Activated effector memory CD4-positive, alpha-beta T cell treated with anti-CD3 and anti-CD28 coated beads, Interleukin-2, amount 50 U/mL, for 16 hours (primary cell): Measurements from ENCODE around the gene NFKB1.

Source experiments
- DNase-seq: peaks from one replicate; pipeline ENCODE4 v3.0.0-alpha.2; 2020

The NFKB1 gene

DNA sequence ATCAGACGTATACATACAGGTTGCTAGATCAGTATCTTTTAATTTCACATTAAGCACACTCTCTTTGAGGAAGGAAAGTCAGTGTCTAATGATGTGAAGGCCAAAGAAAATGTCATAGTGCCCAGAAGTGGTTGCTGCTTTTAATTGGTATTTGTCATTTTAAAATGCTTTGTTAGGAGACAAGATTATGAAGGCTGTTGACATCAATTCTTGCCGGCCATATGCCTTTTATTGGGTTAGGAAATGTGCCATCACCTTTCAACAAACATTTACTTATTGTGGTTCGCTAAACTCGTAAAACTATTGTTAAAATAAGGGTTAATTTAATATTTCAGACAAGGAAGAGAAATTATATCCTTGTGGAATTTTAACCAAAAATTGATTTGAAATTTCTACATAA, 32.2 kb downstream of the NFKB1 start:
- DNase-seq = no peak

DNA sequence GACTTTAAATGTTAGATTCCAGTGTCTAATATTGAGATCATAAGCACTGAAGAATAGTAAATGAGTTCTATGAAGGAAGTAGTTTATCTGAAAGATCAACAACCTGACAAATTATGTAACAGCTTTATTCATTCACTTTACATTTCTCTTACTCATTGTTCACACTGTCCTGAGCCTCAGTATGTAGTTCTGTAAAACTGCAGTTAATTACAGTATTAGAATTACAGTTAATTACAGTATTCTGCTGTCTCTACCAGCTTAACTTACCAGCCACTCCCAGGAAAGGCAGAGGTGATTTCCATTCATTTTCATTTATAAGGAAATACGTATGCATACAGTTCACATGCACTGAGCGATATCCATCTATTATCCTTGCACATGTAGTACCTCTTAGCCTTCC, 32.7 kb downstream of the NFKB1 start:
- no peak for DNase-seq

DNA sequence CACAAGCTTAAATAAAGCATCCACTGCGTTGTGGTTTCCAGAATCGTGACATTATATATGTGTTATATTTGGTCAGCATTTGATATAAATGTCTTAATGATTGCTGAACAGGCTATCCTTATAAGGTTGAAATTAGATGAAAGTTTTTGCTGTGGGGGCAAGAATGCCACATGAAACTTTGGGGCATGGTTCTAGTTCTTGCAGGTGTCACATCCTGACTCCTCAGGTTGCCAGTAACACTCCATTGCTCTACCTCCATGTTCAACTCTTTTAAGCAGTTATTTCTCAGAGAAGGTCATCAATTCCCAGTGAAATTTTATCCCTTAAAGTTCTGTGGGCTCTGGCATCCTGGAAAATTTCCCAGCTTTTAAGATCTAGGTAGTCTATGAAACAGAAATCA, 33.7 kb downstream of the NFKB1 start:
- DNase-seq = no peak

DNA sequence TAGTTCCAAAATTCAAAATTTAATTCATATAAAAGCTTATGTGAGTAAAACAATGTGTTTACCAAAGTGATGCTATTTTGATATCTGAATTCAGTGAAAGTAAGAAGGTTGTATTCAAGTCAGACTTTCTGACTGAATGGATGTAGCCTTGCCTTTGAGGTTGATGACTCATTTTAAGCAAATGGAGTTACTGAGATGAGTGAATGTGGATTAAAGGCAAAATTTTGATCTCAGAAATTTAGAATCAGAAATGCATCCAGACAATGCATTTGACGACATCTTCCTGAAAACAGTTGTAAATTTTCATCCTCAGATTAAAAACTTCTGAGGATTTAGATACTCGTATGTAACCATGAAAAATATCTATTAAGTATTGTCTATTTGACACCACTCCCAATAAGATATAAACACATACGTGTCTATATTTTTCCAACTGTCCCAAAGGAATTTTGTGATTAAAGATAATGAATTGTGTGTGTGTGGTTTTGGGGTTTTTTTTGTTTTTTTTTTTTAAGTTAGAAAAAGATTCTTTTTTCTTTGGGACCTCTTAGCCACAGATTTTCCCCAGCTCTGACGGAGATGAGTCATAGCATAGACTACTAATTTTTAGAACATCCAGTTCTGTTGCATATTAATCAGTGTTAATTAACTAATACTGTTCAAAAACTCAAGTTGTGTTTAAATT, 34.4 kb downstream of the NFKB1 start:
- DNase-seq = no peak

DNA sequence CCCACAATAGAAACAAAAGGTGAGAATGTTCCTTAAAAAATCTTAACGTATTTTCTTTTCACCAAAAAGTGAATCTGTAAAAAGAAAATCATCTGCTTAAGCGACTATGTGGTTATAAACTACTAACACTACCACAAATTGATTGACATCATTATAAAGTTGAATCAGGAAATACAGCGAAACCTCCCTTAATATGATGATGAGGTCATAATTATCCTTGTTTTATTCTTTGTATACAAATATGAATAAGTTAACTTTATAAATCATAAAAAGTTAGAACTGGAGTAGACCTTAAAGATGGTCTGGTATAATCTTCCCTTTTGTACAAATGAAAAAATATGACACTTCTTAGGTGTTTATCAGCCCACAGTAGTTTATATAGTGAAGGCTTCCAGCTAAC, 35.6 kb downstream of the NFKB1 start:
- DNase-seq = no peak

DNA sequence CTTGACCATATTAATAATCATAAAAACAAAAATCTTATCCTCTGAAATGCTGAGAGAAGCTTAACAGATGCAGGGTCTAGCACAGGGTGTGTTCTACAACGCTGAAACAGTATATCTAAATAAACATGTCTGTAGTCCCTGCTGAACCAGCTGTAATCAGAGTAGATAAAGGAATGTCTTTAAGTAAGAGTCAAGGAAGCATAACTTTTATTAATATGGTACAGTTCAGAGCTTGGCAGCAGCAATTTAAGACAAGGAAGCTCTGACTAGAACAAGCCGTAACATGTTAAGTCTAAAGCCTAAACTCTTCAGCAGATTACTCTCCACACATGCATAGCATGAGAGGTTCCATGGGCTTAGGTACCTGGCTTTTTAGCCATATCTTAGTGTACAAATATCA, 36.1 kb downstream of the NFKB1 start:
- no peak for DNase-seq

DNA sequence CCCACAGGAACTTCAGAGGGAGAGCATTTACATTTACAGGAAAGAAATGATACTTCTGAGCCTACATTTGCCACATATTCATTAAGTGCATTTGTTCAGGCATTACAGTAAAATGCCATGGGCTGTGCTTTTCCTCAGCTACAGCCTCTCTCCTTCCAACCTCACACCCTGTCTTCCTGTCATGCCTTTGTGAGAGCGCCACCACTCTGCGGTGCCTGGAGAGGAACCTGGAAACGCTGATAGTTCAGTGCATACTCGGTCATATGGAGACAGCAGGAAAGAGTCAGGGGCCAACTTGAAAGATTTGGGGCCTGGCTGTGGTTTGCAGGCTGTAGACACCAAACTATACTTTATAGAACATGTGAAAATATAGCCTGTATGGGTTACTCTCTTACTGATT, 40.5 kb downstream of the NFKB1 start:
- DNase-seq = no peak

DNA sequence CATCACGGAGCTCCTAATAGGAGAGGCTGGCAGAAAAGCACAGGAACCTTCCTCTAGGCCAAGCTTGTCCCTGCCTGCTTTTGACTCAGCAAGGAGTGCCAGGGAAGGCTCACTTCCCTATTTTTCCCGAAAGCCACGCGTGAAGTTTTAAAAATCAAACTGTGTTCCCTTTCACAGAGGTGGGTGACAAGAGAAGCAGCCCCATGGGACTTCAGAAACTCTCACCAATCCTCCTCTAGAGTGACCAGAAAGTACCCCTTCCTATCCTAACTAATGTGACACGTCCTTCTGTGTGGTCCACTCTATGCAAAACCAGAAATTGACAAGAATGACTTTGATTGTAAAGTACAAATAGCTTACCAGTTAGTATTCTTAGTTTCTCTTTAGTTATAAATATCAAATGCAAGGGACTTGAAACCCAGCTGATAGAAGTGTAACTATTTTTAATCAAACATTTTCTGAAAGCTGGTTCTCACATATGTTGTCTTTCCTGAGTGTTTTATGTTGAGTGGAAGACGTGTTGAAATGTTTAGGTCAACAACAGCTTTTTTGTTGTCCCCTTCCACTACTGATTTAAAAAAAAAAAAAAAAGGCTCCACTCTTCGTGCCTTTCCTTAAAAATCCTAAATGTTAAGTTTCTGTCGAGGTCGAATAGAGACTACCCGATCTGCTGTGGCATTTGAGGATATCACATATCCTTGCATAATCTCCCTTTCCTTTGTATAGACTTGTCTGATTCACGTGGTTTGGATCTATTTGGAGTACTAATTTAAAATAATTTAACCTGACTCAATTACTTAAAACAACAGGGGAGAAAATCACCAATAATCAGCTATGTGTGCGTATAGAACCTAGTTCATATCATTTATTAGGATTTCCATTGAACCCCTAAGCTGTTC, 42.1 kb downstream of the NFKB1 start:
- DNase-seq = no peak

DNA sequence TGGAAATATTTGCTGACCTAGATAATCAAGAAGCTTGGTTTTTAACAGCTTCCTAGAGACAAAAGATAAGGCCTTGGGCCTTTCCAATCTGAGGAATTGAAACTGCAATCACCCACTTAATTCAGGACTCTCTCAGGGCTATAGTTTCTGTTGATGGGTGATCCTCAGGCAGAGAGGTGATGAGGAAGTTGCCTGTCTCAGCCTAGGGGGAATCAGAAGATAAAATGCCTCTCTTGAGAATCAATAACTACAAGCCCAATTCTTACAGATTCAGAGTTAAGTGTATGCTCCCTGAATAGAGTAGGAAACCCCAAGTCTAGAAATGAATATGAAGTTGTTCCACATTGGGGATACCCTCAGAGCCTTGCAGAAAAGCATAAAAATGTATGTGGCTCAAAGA, 45.5 kb downstream of the NFKB1 start:
- DNase-seq = no peak

DNA sequence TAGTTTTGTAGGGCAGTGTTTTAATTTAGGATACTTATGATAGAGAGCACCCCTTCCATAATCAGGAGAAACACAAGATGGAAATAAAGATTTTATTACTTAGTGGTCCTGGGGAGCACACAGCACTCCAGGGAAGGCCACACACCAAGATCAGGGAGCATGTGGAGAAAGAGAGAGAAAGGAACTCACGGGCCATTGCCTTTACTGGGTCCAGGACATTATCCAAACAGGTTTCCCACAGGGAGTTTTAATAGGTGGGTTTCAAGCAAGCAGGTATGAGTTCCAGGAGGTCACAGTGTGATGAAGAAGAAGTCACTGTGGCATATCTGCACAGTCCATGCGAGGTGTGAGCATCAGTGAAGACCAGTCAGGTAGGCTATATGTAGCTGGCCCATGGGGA, 46.8 kb downstream of the NFKB1 start:
- no peak for DNase-seq

DNA sequence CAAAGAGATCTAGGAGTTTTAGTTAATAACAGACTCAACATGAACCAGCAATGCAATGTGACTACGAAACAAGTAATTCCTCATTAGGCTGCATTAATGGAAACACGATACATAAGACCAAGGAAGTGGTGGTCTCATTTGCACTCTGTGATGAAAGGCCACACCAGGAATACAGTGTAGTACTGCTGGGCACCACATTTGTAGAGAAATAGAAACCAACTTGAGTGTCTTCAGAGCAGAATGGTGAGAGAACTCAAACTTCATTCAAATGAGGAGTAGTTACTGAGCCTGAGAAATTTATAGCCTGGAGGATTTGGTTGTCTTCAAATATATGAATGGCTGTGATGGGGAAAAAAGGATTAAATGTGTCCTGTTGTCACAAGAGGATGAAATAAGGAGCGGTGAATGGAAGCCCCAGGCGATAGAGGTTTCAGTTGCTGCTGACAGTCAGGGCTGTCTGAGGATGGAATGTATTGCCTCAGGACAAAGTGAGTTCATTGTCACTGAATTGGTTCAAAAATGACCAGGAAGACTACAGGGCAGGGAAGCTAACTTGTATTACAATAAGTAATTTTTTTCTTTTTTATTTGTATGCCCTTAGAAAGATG, 50.9 kb downstream of the NFKB1 start:
- DNase-seq = no peak

DNA sequence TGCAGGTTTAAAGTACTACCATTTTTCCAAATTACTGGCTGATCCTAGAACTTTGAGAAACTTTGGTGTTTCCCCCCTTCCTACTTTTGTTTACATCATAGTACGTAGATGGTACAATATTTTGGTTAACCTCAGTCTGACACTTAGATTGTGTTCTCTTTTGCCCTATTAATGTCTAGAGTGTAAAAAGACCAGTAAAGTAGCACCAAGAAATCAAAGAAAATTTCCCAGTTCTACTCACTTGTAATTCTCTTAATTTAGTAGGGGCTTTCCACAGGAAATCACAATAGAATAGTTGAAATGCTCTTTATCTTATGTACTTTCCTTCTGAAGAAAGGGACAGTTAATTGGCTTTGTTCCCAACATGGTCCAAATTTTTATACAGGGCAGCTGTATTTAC, 51.6 kb downstream of the NFKB1 start:
- no peak for DNase-seq

DNA sequence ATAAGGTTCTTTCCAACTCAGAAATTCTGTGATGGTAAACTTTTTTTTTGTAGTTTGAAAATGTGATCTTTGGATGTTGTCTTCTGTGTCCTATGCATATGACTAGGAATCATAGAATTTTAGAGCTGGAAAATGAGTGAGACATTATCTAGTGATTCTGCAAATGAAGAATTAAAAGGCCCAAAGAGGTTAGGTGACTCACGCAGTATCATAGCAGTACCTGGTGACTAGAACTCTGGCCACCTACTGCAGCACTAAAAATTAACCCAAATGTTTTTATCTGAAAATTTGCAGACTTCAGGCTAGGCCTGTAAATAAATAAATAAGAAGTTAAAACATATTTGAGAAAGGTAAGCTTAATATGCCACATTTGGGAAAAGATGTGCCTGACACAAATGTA, 52.8 kb downstream of the NFKB1 start:
- DNase-seq = no peak

DNA sequence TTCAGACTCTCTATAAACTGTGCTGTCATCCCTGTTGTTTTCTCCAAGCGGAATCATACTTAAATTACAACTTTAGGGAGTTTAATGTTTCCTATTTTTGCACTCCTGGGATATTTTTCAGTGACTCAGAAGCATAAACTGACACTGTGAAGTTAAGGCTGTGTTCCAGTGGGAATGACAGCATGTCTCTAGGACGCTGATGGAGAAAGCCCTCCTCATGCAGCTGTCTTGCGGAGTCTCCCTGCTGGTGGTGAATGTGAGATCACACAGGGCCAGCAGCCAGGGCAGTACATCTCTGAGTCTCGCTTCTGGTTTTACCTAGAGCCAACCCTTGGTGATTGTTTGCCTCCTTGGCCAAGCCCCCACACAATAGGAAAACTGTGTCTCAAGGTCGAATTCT, 53.3 kb downstream of the NFKB1 start:
- no peak for DNase-seq

DNA sequence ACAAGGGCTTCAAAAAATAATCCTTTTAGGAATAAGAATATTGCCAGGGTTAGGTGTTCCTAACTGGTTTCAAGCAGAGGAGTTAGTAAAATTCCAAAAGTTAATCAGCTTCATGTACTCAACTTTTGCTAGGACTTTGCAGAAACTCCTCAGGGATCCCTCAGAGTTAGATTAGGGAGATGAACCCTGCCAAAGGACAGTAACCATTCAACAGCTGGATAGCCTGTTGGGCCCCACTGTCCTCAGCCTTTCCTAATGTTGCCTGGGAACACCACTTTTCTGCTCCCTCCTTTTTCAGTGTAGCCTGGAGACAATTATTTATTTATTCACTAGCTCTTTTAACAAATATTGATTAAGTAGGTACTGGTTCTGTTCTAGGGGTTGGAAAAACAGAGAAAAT, 53.8 kb downstream of the NFKB1 start:
- no peak for DNase-seq

DNA sequence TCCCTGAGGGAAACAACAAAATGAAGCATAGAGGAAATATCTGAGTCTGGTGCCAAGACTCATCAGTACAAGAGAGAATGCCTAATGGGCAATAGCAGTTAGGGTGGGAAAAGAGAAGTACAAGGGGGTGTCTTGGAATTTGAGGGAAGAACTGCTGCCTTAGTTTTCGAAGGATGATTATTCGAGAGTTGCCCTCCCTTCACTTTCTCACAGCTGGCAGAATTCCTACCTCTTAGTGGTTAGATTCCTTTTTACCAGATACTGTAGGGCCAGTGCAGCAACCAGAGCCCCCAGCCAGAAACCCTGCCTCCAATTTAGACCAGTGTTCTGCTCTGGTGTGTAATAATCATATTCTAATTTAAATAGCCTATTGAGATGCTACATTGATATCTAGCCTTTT, 56.5 kb downstream of the NFKB1 start:
- DNase-seq = no peak

DNA sequence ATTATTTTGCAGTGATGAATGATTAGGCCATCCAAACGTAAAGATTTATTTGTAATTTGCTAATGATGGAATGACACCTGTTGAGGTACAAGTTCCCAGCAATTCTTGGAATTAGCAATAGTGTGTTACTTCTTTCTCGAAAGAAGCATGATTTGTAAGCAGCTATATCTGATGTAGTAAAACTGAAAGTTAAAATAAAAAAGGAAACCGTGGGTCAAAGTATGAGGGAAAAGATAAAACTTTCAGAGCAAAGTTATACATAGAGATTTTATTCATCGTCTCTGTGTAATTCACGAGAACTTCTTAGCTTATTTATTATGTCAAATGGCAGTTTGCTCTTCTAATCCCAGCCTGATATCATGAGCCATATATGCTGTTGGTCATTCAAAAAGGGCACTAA, 59.0 kb downstream of the NFKB1 start:
- no peak for DNase-seq

DNA sequence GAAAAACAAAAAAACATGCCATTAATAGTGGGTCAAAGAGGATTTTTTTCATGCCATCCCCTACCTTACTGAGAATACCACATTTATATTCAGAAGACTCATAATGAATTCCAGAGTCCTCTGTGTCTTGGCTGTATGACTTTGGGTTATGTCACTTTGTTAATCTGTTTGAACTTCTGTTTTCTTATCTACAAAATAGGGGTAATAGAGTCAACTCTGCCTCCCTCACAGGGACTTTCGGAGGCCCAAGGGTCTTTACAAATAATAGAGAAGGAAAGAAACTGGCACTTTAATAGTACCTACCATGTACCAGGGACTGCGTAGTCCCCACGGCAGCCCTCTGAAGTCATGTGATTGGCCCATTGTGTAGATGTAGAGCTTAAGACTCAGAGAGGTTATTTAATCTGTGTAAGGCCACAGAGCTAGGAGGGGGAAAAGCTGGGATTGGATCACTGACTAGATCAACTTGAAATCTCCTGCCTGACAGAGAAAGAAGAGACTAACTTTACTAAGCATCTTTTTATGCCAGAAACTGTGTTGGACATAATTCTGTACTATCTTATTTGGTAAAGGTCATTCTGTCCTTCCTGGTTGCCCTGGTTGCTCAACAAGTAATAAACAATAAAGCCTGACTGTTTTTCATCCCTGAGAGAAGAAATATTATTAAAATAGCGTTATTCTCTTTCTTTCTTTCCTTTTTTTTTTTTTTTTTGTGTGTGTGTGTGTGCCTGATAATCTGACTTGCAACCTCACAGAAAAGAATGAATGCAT, 59.6 kb downstream of the NFKB1 start:
- DNase-seq = no peak

DNA sequence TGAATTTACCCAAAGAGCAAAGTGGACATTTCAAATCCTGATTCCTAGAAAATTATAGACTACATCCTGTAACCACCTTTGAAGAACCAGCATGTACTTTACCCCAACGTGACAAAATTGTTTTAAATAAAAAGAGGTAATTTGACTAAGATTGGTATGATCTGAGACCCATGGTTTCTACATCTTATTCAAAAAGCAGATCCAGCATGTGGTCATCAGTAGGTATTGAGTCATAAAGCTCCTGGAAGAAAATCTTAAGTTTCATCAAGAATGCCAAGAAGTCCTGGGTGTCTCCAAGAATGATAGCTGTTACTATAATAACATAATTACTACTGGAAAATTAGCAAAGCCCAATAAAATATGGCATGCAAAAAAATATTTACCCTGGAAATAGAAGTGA, 61.8 kb downstream of the NFKB1 start:
- DNase-seq = no peak

DNA sequence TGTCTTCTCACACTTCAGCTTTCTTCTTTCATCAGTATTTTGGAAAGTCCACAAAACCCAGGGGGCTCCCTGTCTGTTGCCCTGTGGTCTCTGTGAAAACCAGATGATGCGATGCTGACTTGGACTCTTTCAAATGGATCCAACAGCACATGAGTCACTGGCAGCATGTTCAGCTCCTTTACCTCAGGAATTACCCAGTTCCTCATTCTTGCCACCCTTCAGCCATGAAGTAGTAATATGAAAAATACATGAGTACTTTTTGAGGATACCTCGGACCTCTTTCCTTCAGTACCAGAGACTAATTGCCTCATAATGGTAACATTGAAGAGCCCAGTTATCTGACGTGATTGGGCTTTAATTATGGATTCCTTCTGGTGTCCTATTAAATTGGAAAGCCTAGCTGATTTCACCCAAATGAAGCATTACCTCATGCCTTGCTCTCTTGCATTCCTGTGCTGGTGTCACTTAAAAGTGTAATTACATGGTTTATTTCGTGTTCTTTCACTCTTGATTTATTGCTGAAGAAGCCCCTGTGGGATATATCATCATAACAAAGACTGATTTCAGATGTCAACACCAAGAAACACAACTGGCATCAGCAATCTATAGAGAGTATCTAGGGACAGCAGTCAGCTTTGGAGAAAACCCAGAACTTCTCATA, 63.4 kb downstream of the NFKB1 start:
- no peak for DNase-seq

DNA sequence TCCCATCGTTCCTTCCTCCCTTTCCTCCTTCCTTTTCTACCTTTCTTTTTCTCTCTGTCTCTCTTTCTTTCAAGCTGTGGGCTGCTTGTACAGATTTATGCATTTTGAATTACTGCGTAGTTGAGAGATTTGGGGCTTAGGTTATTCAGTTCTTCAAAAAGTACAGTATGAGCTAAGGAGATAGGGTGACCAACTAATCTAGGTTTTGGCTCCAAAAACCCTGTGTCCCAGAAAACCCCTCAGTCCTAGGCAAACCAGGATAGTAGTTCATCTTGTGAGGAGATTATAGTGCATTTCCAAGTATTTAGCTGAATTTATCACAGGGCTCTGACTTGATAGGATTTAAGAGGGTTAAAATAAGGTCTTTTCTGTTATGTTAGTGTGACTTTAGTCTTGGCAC, 64.5 kb downstream of the NFKB1 start:
- DNase-seq = no peak

DNA sequence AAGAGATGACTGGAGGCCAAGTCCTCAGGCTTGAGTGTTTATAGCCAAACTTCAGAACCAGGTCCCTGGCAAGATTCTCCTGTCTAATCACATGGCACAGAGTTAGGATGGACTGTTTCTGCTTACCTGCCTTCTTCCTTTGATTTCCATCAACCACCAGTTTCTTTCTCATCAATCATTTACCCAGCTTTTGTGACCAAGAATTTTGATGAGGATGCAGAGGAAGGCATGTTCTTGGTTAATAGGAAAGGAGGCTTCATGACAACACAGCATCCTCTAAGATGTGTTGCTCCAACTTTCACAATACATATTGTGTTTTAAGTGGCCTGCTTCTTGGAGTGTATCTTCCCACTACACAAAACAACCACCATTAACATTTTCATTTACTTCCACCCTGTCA, 65.3 kb downstream of the NFKB1 start:
- no peak for DNase-seq

DNA sequence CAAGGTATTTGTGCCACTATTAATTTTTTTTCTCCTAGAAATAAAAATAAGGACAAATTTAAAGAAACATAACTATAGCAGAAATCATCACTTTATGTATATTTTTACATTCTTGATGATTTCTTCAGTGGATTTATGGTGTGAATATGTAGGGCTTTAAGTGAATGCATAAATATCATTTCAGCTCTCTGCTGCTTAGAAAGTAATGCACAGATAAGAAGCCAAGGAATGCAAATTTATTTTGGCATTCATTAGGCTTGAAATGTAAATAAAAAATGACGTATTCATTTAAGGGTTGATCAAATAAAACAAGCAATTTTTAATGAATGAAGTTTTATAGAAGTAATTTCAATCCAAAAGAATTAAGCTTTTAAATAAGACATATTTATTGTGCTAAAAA, 66.3 kb downstream of the NFKB1 start:
- no peak for DNase-seq
